OCI-M1 (cell line): ENCODE results near the gene HBP1.
"Not testable (repeated sequence)": the region's sequence is repeated elsewhere in the genome, so short reads cannot be mapped to it uniquely, and the experiment has no call there.

Source experiments
- DNase-seq: peaks from one replicate; lab custom pipeline; 2025; lab: John Stamatoyannopoulos, UW

The HBP1 gene

GRCh38 chr7:107154826-107155225 lies 14.0 kb upstream of the HBP1 start:
- no peak for DNase-seq

GRCh38 chr7:107155726-107156125 lies 13.1 kb upstream of the HBP1 start:
- not testable (repeated sequence) for DNase-seq

GRCh38 chr7:107157091-107157490 lies 11.7 kb upstream of the HBP1 start:
- DNase-seq, result no peak

- DNase-seq, result no peak
Measured at GRCh38 chr7:107158028-107158427, 10.8 kb upstream of the HBP1 start.

GRCh38 chr7:107160389-107160788 lies 8.4 kb upstream of the HBP1 start:
- no peak for DNase-seq

- no peak for DNase-seq
Measured at GRCh38 chr7:107161415-107161814, 7.4 kb upstream of the HBP1 start.

- no peak for DNase-seq
Measured at GRCh38 chr7:107162475-107162874, 6.3 kb upstream of the HBP1 start.

GRCh38 chr7:107164092-107164491 lies 4.7 kb upstream of the HBP1 start:
- DNase-seq, result peak; percentile 9

DNA sequence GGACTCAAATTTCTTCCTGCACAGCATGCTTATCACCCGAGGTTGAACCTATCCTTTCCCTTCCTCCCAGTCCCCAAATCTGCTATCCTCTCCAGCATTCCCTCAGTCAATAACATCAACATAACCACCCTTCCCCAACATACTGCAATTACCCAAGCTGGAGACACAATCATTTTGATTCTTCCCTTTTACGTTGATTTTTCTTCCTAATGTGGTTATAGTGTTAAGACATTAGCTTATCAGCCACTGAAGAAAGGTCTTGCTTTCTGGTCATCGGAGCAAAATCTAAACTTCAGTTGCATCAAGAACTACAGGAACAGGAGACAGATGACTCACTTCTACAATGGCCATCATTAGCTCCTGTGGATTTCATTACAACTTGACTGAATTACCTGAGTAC lies 3.5 kb upstream of the HBP1 start:
- DNase-seq, result peak; percentile 52

DNA sequence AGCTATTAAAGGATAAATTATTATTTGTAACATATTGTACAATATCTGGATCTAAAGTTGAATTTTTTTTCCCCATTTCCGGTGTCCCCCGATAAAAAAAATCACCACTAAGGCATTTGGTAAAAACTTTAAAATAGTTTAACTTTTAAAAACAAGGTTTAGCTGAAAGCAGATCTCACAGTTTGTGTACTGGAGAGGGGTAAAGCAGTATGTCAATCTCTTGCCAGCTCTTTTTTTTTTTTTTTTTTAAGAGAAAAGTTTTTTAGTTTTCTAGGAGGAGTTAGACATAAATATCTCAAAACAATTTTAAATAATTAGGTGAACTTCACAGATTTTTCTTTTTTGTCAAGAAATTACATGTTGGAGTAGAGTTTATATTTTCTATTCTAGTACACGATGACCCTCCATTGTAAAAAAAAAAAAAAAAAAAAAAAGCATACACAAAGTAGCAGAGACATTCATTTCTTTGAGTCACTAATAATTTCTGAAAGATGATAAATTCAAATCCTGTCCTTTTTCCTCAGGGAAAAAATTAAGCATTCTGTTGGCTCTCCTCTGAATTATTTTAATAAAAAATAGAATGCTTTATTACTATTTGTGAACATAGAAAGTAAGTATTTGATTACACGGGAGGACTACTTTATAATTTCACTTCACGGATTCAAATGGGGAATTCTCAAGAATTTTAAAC lies 1.9 kb upstream of the HBP1 start:
- DNase-seq, result peak; percentile 45

DNA sequence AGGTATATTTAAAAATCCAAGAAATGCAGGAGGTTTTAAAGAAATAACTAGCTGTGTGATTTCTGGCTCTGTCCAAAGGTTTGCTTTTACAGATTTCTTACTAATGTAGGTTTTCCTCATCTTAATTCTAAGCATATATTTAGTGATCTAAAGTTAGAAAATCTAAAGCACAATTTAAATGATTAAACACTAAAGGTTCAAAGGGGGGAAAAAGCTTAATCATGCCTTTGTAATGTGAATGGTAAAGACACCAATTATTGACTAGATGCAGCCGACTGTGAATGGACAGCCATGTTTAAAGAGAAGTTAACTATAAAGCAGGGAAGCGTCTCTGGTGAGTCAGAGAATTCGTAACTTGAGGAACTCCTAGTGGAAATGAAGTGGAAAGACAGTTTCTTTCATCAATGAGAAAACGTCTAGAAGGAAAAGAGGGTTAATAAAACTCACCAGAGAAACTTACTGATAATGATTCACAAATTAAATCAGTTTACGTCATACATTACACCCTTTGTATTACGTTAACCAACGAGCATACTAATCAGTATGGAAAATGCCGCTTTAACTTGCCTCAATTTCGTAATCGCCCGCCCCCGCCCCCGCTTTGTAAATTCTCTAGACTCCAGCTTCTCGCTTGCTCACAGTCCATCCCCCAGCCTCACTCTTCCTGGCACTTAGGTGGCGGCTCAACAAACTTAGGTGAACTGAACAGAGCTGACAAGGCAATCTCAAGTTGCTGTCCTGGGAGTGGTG lies 1.1 kb upstream of the HBP1 start:
- DNase-seq, result peak; percentile 91

DNA sequence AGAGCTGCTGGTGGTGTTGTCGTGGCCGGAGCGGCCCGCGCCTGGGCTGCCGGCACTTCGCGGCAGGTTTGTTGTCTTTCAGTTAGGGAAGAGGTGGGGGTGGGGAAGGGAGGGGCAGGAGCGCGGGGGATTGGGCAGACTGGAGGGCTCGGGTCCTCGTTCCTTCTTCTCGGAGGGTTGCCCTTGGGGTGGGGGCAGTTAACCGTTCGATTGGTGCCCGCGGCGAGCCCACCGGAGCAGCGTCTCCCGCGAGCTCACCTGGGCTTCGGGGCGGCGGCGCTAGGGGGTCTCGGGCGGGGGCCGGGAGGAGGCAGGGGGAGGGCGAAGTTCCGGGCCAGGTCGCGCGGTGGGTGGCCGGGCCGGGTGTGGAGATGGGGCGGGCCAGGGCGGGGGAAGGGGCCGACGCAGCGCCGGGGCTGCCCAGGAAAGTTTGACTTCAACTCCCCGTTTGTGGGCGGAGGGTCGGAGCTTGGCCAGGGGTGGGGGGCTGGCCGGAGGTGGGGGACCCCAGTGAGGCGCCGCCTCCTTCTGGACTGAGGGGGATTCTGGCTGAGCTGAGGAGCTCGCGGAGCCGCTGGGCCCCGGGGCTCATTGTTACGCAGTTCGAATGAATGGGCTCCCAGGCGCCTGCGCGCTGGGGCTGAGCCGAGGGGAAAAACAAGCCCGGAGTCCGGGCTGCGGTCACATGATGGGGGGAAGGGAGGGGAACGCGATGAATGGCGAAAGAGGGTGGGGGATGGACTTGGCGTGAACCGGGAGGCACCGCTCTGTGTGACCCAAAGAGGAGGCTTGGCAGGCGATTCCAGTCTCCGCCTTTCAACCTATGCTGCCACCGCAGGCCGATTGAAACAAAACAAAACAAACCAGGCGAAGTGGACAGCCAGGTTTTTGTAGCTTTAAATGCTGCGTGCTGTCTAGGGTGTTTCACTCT lies 582 bp downstream of the HBP1 start:
- DNase-seq, result peak; percentile 95

DNA sequence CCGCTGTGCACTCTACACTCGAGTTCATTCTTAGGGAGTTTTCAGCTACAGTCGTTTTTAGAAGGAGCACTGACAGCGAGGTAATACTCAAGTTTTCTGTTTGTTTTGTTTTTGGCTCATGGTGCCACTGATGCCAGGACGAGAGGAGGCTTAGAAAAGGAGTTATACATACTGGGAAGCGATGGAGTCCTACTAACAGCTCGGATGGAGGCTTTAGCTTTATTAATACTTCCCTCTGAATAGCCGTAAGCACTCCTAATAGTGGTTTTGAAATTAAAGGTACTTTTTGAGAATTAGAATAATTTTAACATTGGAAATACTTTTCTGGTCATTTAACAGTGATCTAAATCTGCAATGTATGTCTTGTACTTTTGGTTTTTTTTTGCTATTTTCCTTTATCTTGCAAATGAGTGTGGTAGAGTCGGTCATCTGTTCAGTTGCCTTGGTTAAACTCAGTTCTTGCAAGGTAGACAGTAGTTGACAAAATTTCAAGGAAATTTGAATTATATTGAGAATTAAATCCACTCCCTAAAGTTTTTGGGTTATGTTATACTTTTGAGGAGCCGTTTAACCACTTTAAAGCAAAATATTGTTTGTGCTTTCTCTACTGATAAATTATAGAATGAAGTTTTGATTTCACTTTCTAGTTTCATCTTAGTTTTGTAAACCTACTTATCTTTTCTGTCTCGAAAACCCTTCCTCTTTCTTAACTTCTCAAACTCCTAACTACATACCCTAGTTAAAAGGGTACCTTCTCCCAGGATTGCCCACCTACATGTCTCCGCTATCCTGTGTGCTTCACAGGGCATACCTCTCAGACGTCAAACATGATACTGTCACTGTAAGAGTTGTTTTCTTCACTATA lies 1.5 kb downstream of the HBP1 start:
- peak; percentile 32 for DNase-seq

- no peak for DNase-seq
Measured at GRCh38 chr7:107171496-107171895, 2.7 kb downstream of the HBP1 start.

DNA sequence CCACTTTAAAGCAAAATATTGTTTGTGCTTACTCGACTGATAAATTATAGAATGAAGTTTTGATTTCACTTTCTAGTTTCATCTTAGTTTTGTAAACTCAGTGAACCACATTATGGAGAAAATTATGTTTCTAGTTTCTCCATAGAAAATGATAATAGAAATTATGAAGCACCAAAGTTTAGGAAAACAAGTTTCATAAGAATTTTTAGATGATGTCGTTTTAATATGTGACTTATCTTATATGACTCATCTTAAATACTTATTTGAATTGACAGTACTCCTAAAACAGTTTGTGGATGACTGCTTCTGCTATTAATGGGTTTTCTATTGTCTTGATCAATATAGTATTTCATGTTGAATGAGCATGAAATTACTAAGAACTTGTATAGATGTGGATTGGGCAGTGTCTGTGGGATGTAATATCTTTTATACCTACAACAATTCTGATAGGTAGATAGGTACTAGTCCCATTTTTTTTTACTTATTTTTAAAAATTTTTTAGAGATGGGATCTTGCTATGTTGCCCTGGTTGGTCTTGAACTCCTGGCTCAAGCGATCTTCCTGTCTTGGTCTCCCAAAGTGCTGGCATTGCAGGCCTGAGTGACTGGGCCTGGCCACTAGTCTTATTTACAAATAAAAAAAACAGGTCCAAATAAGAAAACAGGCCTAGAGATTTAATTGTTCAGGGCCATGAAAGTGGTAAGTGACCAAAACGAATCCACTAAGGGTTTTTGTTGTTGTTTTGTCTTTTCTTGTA lies 3.7 kb downstream of the HBP1 start:
- DNase-seq, result no peak

GRCh38 chr7:107173191-107173590 lies 4.4 kb downstream of the HBP1 start:
- no peak for DNase-seq

DNA sequence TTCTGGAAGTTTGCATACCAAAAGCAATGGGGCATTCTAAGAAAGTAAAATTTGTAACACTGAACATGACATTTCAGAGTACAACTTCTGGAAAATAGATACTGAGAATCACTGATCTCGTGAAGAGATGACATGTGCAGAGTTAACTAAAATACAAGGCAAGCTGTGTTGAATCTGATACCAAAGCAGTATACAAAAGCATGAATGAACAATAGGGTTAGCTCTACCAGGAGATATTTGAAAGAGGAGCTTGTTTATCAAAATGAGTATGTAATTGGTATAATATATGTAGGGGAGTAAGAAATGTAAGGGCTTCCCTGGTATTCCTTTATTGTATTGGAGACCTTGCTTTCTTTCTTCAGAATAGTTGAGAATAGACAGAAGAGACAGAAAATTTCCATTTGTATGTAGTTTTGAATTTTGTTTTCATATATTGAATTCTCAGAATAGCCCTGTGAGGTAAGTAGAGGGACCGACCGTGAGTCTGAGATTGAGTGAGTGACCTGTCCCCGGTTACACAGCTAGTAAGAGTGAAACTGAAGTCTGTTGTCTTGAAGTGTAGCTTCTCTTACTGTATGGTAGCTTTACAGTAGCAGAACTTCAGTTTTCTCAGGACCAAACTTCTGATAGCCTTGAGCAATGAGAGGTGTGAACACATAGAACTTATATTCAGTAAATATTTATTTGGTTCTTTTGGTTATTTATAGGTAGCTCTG lies 5.0 kb downstream of the HBP1 start:
- peak; percentile 21 for DNase-seq

DNA sequence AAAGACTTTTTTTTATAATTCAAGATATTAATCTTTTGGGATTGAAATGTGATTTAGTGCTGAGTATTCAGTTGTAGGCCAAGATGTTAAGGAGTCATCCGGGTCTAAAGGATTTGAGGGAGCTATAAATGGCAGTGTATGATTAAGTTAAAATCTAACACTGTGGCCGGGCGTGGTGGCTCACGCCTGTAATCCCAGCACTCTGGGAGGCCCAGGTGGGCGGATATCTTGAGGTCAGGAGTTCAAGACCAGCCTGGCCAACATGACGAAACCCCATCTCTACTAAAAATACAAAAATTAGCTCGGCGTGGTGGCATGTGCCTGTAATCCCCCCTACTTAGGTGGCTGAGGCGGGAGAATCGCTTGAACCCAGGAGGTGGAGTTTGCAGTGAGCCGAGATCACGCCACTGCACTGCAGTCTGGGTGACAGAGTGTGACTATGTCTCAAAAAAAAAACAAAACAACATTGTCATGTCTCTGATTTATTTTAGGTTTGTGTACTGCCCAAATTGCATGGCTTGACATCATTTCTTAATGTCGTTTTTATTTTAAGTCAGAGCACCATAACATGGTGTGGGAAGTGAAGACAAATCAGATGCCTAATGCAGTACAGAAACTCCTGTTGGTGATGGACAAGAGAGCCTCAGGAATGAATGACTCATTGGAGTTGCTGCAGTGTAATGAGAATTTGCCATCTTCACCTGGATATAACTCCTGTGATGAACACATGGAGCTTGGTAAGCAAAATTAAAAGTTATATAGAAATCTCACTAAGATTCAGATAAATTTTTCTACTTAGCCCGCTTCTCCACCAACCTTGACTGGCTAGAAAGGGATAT lies 10.7 kb downstream of the HBP1 start:
- no peak for DNase-seq

- DNase-seq, result peak; percentile 4
Measured at GRCh38 chr7:107180378-107180777, 11.6 kb downstream of the HBP1 start.
